GM21390 (cell line): Measurements from ENCODE around the gene ECI1.
A peak's percentile ranks its signal among the peaks of the same experiment; 100 is the strongest.

Experiments
- ATAC-seq: cut with Tn5 transposase; IDR thresholded peaks from one replicate; pipeline ENCODE4 v1.9.1; 2021; ENCODE audit not compliant: unreplicated experiment

The ECI1 gene

DNA sequence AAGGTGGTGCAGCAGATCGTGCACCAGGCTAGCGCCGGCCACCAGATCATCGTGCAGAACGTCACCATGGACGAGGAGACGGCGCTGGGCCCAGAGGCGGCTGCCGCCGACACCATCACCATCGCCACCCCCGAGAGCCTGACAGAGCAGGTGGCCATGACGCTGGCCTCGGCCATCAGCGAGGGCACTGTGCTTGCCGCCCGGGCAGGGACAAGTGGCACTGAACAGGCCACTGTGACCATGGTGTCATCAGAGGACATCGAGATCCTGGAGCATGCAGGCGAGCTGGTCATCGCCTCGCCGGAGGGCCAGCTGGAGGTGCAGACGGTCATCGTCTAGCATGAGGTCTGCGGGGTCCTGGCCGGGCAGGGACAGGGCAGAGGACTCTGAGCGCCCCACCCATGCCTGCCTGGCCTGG is 16.1 kb downstream of the ECI1 start:
- no peak for ATAC-seq

DNA sequence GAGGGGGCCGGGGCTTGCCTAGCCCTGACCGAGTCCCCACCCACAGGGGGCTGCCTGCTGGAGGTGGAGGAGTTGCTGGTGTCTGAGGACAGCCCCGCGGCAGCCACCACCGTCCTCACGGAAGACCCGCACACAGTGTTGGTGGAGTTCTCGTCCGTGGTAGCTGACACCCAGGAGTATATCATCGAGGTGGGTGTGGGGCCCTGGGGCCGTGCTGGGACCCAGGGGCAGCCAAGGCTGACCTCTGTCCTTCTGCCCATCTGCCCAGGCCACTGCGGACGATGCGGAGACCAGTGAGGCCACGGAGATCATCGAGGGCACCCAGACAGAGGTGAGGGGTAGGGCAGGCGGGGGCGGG is 16.6 kb downstream of the ECI1 start:
- no peak for ATAC-seq

GRCh38 chr16:2233872-2234812 is 17.2 kb downstream of the ECI1 start:
- no peak for ATAC-seq

DNA sequence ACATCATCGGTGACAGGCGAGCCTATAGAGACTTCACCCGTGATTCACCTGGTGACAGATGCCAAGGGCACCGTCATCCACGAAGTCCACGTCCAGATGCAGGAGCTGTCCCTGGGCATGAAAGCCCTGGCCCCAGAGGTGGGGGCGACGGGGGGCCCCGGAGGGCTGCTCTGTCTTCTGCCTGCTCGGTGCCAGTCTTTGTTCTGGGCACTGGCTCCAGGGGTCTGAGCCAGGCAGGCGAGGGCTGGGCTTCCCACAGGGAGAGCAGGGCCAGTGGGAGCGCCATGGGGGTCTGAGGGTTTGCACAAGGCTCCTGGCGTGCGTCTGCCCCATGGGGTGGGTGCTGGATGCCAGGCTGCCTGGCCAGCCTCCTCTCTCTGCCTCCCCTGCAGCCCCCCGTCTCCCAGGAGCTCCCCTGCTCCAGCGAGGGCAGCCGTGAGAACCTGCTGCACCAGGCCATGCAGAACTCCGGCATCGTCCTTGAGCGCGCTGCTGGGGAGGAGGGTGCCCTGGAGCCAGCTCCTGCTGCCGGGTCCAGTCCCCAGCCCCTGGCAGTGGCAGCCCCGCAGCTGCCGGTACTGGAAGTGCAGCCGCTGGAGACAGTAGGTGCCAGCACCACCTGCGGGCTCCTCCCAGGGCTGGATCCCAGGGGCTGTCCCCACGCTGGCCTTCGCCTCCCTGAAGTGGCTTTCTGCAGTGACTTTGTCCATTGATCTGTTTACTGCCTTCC is 18.2 kb downstream of the ECI1 start:
- no peak for ATAC-seq

DNA sequence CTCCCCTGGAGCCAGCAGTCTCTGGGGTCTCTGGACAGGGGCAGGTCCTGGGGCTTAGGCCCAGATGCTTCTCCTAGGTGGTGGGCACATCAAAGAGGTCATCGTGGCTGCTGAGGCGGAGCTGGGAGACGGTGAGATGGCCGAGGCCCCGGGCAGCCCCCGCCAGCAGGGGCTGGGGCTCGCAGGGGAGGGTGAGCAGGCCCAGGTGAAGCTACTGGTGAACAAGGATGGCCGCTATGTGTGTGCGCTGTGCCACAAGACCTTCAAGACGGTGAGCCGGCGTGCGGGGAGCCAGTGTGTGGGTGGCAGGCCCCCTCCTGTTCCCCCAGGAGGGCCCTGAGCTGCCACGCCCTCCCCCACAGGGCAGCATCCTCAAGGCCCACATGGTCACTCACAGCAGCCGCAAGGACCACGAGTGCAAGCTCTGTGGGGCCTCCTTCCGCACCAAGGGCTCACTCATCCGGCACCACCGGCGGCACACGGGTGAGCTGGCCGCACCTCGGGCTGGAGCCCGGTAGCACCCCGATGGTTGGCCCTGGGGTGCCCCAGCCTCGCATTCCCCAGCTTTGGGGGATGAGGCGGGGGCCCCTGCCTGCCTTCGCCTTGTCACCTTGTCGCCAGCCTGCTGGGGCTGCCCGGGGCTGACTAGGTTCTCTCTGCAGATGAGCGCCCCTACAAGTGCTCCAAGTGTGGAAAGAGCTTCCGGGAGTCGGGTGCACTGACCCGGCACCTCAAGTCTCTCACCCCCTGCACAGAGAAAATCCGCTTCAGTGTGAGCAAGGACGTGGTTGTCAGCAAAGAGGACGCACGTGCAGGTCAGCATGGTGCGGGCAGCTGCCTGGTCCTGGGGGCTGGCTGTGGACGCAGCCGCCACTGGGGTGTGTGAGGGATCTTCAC is 19.0 kb downstream of the ECI1 start:
- no peak for ATAC-seq

- ATAC-seq, result no peak
These were observed 20.1 kb downstream of the ECI1 start for GRCh38 chr16:2231016-2231931.

DNA sequence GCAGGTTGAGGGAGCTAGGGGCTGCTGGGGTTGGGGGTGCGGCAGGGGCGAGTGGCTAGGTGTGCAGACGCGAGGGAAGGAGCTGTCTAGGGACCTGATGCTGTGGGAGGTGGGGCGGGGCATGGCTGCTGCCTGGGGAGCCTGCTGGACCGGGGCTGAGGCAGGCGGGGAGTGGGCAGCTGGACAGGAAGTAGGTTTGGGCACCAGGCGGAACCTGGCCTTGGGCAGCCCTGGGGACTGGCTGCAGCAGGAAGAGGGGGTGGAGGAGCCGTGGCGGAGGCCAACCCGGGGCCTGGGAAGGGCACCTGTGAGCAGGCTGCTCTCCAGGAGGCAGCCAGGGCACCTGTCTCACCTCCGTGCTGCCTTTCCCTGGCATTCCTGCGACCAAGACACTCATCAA is 21.0 kb downstream of the ECI1 start:
- no peak for ATAC-seq

DNA sequence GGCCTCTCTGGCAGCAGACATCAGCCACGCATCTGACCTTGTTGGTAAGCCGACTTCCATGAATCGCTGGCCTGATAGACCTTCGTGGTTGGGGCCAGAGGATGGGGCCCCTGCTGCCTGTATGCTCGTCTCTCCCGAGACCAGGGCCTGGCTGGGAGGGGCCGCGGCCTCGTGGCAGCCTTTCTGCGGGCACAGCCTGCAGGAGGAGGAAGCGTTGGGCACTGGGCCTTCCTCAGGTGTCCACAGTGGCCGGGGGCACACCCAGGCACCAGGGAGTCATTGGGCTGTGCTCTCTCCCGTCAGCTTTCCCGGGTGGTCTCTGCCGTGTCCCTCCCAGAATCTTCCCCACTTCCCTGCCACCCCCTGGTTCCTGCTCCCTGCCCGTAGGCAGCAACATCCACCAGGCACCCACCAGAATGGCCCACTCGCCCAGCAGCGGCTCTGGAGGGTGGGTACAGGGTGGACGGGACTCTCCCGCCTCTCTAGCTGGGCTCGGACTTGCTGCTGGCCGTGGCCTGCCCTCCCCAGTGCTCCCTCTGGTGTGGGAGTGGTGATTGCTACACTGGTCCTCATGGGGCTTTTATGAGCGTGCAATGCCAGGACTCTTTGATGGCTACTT is 21.6 kb downstream of the ECI1 start:
- ATAC-seq, result no peak

GRCh38 chr16:2229091-2229490 is 22.3 kb downstream of the ECI1 start:
- no peak for ATAC-seq

GRCh38 chr16:2228161-2228824 is 23.1 kb downstream of the ECI1 start:
- ATAC-seq, result no peak

DNA sequence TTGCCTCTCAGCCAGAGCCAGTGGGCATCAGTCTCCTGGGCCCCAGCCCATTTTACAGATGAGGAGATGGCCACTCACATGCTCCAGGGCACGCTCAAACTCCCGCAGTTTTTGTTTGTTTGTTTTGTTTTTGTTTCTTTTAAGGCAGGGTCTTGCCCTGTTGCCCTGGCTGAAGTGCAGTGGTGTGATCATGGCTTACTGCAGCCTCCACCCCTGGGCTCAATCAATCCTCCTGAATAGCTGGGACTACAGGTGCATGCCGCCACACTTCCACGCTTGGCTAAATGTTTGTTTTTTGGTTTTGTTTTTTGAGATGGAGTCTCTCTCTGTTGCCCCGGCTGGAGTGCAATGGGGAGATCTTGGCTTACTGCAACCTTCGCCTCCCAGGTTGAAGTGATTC is 24.5 kb downstream of the ECI1 start:
- ATAC-seq, result no peak

DNA sequence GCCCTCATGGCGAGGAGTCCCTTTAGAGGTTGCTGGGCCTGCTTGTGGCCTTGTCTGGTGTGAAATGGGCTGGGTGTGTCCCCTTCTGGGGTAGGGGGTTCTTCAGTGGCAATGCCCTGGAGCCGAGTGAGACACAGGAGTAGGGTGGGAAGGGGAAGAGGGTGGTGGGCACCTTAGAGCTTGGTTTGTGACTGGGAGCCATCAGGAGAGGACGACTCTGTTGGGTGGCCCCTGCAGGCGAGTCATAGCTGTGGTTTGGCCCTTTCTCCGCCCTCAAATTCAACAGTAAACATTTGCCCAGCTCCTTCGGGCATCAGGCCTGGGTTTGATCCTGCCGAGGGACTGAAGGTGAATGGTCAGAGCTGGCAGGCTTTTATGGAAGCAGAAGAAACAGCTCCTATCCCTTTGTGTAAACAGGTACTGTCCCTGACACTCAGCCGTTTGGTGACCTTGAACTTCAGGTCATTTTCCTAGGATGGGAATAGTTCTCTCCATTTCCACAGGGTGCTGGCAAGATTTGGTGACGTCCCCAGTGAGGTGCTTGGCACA is 25.1 kb downstream of the ECI1 start:
- no peak for ATAC-seq

- peak; percentile 24 for ATAC-seq
These were observed 27.4 kb downstream of the ECI1 start for GRCh38 chr16:2223942-2224486.

DNA sequence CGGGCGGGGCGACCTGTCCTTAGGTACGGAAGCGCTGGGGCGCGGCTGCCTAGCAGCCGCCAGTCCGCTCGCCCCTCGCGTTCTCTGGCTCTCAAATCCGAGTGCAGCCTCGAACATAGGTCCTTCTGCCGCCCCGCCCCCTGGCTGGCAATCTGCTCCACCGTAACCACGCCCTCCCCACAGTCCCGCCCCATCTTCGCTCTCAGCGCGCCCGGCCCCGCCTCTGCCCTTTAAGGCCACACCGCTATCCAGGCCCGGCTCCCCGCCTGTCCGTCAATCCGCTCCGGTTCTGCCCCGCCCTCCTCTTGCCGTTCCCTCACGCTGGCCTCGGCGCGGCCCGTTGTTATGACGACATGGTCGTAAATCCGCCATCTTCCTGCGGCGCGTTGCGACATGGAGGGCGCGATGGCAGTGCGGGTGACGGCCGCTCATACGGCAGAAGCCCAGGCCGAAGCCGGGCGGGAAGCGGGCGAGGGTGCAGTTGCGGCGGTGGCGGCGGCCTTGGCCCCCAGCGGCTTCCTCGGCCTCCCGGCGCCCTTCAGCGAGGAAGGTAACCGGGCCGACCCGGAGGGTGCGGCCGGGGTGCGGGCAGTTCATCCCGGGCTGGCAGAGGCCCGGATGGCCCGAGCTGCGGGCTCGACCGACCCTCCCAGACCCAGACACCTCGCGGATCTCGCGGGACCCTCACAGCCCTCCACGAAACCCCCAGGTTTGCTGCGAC is 28.0 kb downstream of the ECI1 start, which contains the start of gene E4F1:
E4F1 (plus strand) TSS at position 371 of the 721 bp plus-strand sequence; CDS start at position 394, 23 bp downstream.
- peak; percentile 86 for ATAC-seq

DNA sequence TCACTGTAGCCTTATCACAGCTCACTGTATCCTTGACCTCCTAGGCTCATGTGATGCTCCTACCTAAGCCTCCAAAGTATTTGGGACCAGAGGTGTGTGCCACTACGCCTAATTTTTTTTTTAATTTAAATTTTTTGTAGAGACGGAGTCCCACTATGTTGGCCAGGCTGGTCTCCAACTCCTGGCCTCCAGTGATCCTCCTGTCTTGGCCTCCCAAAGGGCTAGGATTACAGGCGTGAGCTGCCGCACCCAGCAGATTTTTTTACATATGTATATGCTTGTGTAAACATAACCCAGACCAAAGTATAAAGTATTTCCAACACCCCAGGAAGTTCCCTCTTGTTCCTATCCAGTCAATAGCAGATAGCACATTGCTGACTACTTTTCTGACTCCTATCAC is 35.1 kb downstream of the ECI1 start:
- no peak for ATAC-seq

- peak; percentile 71 for ATAC-seq
These were observed 36.7 kb downstream of the ECI1 start, which contains the start of gene PGP for GRCh38 chr16:2214719-2214968. PGP (minus strand) TSS chr16:2214840; CDS start chr16:2214777, 63 bp downstream.

DNA sequence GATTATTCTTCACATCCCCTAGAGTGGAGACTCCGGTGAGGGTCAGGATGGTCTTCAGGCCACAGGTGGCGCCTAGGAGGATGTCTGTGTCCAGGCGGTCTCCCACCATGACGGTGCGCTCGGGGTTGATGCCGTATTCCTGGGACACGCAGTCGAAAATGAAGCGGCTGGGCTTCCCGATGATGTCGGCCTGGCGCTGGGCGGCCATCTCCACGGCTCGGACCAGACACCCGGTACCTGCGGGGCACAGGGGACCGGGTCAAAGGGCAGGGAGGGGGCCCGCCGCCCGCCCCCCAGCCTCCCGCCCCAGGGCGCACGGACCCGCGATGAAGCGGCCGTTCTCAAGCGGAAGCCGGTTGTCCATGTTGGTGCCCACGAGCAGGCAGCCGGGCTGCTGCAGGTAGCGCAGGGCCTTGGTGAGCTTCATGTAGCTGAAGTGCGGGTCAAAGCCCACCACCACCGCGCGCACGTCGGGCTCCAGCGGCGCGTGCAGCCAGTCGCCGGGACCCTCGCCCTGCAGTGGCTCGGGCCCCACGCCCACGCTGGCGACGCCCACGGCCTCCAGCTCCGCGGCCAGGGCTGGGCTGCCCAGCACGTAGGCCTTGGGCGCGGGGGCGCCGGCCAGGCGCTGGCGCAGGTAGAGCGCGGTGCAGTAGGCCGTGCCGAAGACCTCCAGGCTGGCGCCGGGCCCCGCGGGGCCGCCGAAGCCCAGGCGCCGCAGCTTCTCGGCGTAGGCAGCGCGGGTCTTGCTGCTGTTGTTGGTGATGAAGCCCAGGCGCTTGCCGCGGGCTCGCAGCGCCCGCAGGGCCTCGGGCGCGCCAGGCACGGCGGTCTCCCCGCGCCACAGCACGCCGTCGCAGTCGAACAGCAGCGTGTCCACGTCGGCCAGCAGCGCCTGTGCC is 37.3 kb downstream of the ECI1 start:
- ATAC-seq, result no peak
